GM19328 (cell line): Measurements from ENCODE around the gene IL20RA.
A peak's percentile ranks its signal among the peaks of the same experiment; 100 is the strongest.

ENCODE experiments used
- ATAC-seq: cut with Tn5 transposase; IDR thresholded peaks from one replicate; pipeline ENCODE4 v1.9.1; 2021; ENCODE audit warnings: mild to moderate bottlenecking, moderate library complexity; ENCODE audit not compliant: unreplicated experiment

IL20RA gene

DNA sequence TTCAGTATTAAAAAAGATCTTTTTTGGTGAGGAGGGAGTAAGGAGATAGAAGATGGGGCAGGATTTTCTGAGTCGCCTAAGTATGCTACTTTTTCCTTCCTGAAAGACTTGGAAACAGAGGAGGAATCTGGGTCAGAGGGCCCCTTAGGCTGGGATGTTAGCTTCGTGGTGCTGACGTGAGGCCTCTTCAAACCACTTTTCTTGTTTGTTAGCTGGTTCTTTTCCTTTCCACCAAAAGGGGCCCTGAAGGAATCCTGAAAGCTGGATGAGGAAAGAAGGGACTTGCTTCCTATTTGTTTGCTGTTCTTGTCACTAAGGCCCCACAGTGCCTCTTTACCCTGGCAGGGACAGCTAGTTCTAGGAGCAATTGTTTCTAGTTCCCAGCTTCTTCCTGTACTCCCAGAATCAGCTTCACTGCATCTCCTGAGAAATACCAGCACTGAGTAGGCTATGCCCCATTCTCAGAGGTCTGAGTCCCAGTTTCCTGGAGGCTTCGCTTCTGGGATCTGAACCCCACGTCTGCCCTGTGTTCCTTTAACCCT lies 2.2 kb upstream of the IL20RA start:
- ATAC-seq: no peak

DNA sequence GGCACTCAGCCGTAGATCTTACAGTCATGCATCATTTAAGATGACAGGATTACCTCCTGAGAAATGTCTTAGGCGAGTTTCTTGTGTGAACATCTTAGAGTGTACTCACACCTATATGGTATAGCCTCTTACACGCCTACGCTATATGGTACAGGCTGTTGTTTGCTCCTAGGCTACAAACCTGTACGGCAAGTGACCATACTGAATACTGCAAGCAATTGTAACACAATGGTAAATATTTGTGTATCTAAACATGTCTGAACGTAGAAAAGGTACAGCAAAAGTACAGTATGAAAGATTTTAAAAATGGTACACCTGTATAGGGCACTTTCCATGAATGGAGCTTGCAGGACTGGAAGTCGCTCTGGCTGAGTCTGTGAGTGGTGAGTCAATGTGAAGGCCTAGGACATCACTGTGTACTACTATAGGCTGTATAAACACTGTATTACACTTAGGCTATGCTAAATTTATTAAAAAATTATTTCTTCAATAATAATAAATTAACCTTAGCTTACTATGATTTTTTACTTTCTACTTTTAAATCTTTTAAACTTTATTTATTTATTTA lies 541 bp upstream of the IL20RA start:
- no peak for ATAC-seq

- no peak for ATAC-seq
These were observed 927 bp downstream of the IL20RA start for GRCh38 chr6:137043710-137044365.

- no peak for ATAC-seq
These were observed 4.4 kb downstream of the IL20RA start for GRCh38 chr6:137040393-137040792.

- no peak for ATAC-seq
These were observed 5.8 kb downstream of the IL20RA start for GRCh38 chr6:137039010-137039409.

DNA sequence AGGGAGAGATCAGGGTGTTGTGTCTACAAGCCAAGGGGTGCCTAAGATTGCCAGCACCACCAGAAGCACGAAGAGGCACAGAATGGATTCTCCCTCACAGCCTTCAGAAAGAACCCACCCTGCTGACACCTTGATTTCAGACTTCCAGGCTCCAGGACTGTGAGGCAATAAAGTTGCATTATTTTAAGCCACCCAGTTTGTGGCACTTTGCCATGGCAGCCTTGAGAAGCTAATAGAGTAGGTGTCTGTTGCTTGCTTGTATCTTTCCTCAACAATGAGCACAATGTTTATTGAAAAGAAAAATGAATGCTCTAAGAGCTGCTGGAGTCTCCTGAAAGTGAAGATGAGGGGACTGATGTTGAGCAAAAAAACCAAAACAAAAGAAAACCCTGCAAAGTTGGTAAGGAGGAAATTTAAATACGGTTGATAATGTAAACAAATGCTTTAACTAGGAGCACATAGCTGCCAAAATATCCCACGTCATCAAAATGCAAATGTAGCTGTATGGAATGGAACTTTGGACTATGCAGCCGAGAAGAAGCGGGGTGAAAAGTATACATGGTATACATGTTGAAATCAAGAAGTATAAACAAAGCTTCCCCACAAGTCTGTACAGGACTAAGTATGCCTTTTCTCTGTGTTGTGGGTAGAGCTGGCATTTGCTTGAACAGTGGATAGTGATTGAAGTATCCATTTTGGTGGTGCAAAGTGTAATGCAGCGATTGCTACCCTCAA lies 8.0 kb downstream of the IL20RA start:
- ATAC-seq: no peak

DNA sequence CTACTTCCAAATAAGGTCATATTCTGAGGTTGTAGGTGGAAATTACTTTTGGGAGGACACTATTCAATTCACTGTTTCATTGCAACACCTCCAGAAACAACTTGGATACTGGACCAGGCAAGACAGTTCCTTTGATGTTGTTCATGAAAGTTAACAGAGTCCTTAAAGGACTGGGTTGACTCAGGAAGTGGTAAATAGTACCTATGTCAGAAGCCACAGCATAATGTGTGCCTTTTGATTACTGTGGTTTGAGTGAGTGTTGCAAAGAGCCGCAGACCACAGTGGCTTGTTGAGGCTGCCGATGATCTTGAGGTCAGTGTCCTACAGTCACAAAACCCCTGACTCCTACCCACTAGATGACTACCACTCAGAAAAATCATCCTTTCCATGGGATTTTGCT lies 10.9 kb downstream of the IL20RA start:
- ATAC-seq: peak; percentile 98

GRCh38 chr6:137031122-137031521 lies 13.6 kb downstream of the IL20RA start:
- ATAC-seq: no peak

GRCh38 chr6:137028912-137029311 lies 15.9 kb downstream of the IL20RA start:
- ATAC-seq: no peak

GRCh38 chr6:137025786-137026730 lies 18.7 kb downstream of the IL20RA start:
- ATAC-seq: no peak

DNA sequence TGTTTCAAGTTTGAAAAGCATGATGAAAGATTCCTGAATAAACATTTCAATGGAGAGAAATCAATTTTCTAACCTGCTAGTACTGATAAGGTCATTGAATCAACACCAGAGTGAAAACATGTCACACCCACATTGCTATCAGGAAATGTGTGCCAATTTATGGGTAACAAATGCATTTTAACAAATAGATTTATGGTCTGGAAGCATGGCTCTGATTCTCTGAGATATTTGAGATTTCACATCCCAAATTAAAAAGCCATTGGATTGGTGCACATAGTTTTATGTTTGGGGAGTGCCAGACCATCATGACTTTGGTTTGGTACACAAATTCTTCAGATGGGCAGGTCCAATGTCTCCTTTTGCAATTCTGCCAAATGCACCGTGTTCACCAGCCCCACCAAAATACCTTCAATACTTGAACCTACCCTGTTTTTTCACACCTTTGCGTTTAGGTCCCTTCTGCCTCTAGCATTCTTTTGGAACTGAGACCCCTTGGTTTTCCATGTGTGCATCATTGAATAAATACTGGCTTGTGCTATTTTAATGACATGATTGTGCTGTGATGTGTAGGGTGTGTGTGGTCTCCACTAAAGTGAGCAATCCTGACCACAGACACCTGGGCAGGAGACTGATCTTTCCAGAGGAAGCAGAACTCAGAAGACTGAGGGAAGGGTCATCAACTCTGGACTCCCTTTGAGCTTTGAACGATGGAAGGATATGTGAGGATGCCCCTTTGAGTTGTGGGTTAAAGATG lies 20.4 kb downstream of the IL20RA start:
- ATAC-seq: no peak

DNA sequence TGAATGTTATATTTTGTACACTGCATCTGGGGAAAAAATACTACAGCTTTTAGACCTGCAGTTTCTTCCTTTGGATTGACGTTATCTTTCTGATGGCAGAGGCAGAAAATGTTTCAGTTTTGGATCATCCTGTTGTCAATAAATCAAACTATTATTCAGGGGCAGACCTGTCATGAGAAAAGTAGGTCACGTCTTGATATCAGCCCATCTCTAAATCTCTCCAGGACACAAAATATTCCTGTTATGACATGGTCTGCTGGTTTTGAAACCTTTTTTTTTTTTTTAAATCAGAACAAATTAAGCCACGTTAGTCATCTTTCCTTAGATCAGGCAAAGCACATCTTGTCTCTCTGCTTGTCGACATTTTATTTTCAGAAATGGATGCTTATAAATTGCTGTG lies 24.0 kb downstream of the IL20RA start:
- no peak for ATAC-seq

GRCh38 chr6:137019476-137020272 lies 25.1 kb downstream of the IL20RA start:
- ATAC-seq: no peak

GRCh38 chr6:137017081-137017480 lies 27.7 kb downstream of the IL20RA start:
- no peak for ATAC-seq

DNA sequence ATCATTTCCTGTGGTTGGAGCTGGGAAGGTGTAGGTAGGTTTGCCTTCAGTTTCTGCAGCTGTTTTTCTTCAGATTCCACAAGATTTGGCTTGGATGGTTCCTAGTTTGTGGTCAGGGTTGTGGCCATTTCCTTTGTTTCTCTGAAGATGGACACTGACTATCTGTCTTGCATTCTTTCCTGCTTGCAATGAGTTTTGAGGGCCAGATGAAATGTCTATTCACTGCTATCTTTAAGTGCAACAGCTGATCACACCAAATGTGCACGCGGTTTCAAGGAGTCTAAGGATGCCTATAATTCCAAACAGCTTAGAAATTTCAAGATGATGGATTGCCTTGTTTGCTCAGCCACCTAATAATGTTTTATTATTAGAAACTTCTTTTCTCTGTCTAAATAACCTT lies 28.4 kb downstream of the IL20RA start:
- ATAC-seq: no peak

GRCh38 chr6:137015943-137016342 lies 28.8 kb downstream of the IL20RA start:
- no peak for ATAC-seq

DNA sequence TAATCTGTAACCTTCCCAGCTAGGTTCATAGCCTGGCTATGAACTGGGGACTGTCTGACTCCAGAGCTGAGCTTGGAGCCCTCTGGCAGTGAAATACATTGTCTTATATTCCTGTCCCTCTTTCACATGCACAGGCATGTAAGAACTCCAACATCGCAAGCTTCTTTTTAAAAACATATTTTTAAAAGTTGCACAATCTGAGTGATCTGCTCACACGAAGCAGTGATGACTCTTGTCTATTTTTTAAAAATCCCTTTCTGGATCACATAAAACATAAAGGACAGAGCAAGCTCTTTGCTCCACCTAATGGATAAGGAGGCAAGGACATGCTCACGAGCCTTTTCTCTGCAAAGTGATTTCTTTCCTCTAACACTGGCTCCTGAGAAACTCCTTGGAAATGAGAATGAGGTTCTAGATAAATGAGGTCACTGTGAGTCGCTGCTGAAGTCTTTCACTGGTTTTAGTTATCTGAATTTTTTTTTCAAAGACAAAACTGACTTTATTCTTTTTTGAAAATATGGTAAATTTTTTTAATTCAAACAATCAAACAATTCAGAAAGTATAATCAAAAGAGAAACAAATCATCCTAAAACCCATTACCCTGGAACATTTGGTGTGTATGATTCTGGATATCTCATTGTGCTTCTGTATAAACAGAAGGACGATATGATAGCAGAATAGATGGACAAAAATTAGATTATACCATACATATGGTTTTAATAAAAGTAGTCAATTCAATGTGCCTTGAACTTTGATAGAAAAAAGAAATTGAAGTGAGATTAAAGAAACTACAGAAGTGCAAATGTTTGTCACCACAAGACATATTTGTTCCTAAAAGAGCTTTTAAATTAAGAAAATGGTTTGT lies 30.8 kb downstream of the IL20RA start:
- ATAC-seq: no peak

DNA sequence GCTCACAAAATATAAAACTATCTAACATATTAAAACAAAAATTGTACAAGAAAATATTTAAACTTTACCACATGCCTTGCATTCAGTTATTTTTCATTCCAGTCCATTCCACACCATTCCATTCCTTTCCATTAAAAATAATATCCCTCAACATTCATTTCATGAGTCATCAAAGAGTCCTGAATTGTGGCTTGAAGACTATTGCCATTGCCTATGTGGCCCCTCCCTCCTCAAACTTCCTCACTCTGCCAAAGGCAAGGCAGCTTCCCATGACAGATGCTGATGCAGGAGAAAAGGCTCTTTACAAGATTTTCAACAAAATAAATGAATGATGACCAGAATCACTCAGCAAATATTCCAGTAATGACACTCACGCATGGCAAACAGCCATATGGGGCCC lies 31.7 kb downstream of the IL20RA start:
- ATAC-seq: no peak
